H1 (cell line): ENCODE data around the gene WNT9B. TPM values are rescaled to one million over a fixed set of nuclear protein-coding genes. Genes with fewer than 3 reads are reported as not detected.

ENCODE experiments used
- CTCF ChIA-PET: fragments of 300-600 bp; sonication (Branson Sonifier 250); formaldehyde crosslinking; loops from one replicate; lab custom pipeline; 2021; ENCODE audit not compliant: partially characterized antibody; lab: Charles Lee
- POLR2A ChIA-PET: fragments of 300-600 bp; sonication (Branson Sonifier 250); formaldehyde crosslinking; loops from one replicate; lab custom pipeline; 2021; ENCODE audit warnings: inconsistent platforms; ENCODE audit not compliant: partially characterized antibody; lab: Charles Lee
- DNase-seq, 2 experiments: peaks; one replicate each; pipeline versions ENCODE4 v3.0.0 to v3.0.0-alpha.2; 2010 to 2022; ENCODE audit warnings: low spot score in 2 of 2, low read depth in 1 of 2, mixed read lengths in 1 of 2
- FAIRE-seq: peaks from 2 replicates; lab custom pipeline; 2011; peaks lifted over from hg19 to GRCh38; lab: Jason Lieb, UNC
- H2AFZ ChIP-seq: 2 replicates; pipeline ENCODE4 v1.8.1; 2012; ENCODE audit warnings: low read length, inconsistent platforms
- H2AK5ac ChIP-seq: 2 replicates; pipeline ENCODE4 v1.6.1; 2013; ENCODE audit warnings: low read depth, low read length
- H2BK120ac ChIP-seq: replicated peaks from 2 replicates; pipeline ENCODE3; 2013; ENCODE audit warnings: low read depth, low read length, inconsistent platforms
- H2BK12ac ChIP-seq: 2 replicates; pipeline ENCODE4 v1.6.1; 2013; ENCODE audit warnings: low read depth, low read length
- H2BK15ac ChIP-seq: 2 replicates; pipeline ENCODE4 v1.6.1; 2013; ENCODE audit warnings: low read length
- H2BK20ac ChIP-seq: 2 replicates; pipeline ENCODE4 v1.6.1; 2013; ENCODE audit warnings: low read length
- H2BK5ac ChIP-seq: 2 replicates; pipeline ENCODE4 v1.6.1; 2013; ENCODE audit warnings: low read depth, low read length
- H3K14ac ChIP-seq: 2 replicates; pipeline ENCODE4 v1.6.1; 2013; ENCODE audit warnings: inconsistent platforms; ENCODE audit not compliant: insufficient read length
- H3K18ac ChIP-seq: 2 replicates; pipeline ENCODE4 v1.6.1; 2013; ENCODE audit warnings: low read length; ENCODE audit errors: extremely low read depth
- H3K23ac ChIP-seq: 2 replicates; pipeline ENCODE4 v1.6.1; 2013; ENCODE audit warnings: inconsistent platforms; ENCODE audit not compliant: insufficient read length
- H3K23me2 ChIP-seq: 2 replicates; pipeline ENCODE4 v1.6.1; 2013; ENCODE audit warnings: low read depth, low read length
- H3K27ac ChIP-seq: 2 replicates; pipeline ENCODE4 v1.6.1; 2011; ENCODE audit warnings: low read depth, low read length, inconsistent platforms
- H3K27me3 ChIP-seq, 4 experiments: replicated peaks in 1 of 4; 1 replicate in 1 of 4; 2 replicates in 3 of 4; pipeline versions ENCODE4 v1.6.1 to v1.8.1; 2011 to 2013; ENCODE audit warnings: low read length in 3 of 4, mild to moderate bottlenecking in 3 of 4, inconsistent platforms in 2 of 4, mixed read lengths in 2 of 4, moderate library complexity in 1 of 4; ENCODE audit not compliant: control insufficient read depth in 3 of 4, insufficient read depth in 3 of 4; ENCODE audit errors: extremely low read depth in 1 of 4
- H3K36me3 ChIP-seq, 4 experiments: 2 replicates each; pipeline versions ENCODE4 v1.6.1 to v1.8.1; 2011 to 2013; ENCODE audit warnings: mild to moderate bottlenecking in 4 of 4, low read length in 3 of 4, moderate library complexity in 2 of 4, control low read depth in 1 of 4, inconsistent platforms in 1 of 4; ENCODE audit not compliant: insufficient read depth in 4 of 4, control insufficient read depth in 2 of 4
- H3K4ac ChIP-seq: replicated peaks from 2 replicates; pipeline ENCODE3; 2013; ENCODE audit warnings: low read length, low read depth, mixed read lengths, inconsistent platforms; ENCODE audit not compliant: insufficient read length
- H3K4me1 ChIP-seq, 4 experiments: replicated peaks in 1 of 4; 1 replicate in 1 of 4; 2 replicates in 3 of 4; pipeline versions ENCODE4 v1.6.1 to v1.8.1; 2011 to 2013; ENCODE audit warnings: low read length in 3 of 4, inconsistent platforms in 2 of 4, mixed read lengths in 1 of 4; ENCODE audit not compliant: insufficient read depth in 4 of 4, control insufficient read depth in 3 of 4
- H3K4me2 ChIP-seq, 2 experiments: 2 replicates each; pipeline versions ENCODE4 v1.6.1 to v1.8.1; 2011 to 2013; ENCODE audit warnings: low read depth in 2 of 2, low read length in 2 of 2, control low read depth in 1 of 2, inconsistent platforms in 1 of 2, mild to moderate bottlenecking in 1 of 2; ENCODE audit not compliant: insufficient read depth in 1 of 2
- H3K4me3 ChIP-seq, 4 experiments: fragments of 200-600, 300-600 bp in 1 of 4; sonication (generic), shearing (Covaris generic), sonication (Bioruptor Twin) in 1 of 4; 2 replicates each; pipeline versions ENCODE4 v1.5.1 to v1.8.1; 2011 to 2016; ENCODE audit warnings: low read length in 4 of 4, low read depth in 3 of 4, control low read depth in 2 of 4, inconsistent platforms in 2 of 4, mild to moderate bottlenecking in 2 of 4, mixed read lengths in 1 of 4, moderate library complexity in 1 of 4; ENCODE audit not compliant: insufficient read depth in 2 of 4; ENCODE audit errors: extremely low read depth in 1 of 4
- H3K56ac ChIP-seq: replicated peaks from 2 replicates; pipeline ENCODE3; 2013; ENCODE audit warnings: low read depth, mild to moderate bottlenecking, mixed read lengths, low read length, inconsistent platforms; ENCODE audit not compliant: insufficient read length
- H3K79me1 ChIP-seq: 2 replicates; pipeline ENCODE4 v1.6.1; 2013; ENCODE audit warnings: low read depth, low read length, control low read depth
- H3K79me2 ChIP-seq, 2 experiments: 2 replicates each; pipeline versions ENCODE4 v1.6.1 to v1.8.1; 2012 to 2013; ENCODE audit warnings: low read length in 2 of 2, mild to moderate bottlenecking in 2 of 2, inconsistent platforms in 1 of 2; ENCODE audit not compliant: insufficient read depth in 2 of 2, control insufficient read depth in 1 of 2
- H3K9ac ChIP-seq, 4 experiments: replicated peaks in 1 of 4; 1 replicate in 1 of 4; 2 replicates in 3 of 4; pipeline versions ENCODE4 v1.6.1 to v1.8.1; 2011 to 2013; ENCODE audit warnings: low read depth in 3 of 4, low read length in 3 of 4, control low read depth in 2 of 4, mild to moderate bottlenecking in 2 of 4, moderate library complexity in 2 of 4, inconsistent platforms in 1 of 4; ENCODE audit errors: extremely low read depth in 1 of 4
- H3K9me3 ChIP-seq, 2 experiments: 2 replicates each; pipeline versions ENCODE4 v1.6.1 to v1.8.1; 2012 to 2013; ENCODE audit warnings: mild to moderate bottlenecking in 2 of 2, moderate library complexity in 2 of 2, control low read depth in 1 of 2, inconsistent platforms in 1 of 2, low read depth in 1 of 2, low read length in 1 of 2, mixed read lengths in 1 of 2; ENCODE audit not compliant: insufficient read depth in 2 of 2
- H4K20me1 ChIP-seq, 2 experiments: replicated peaks in 1 of 2; 2 replicates each; pipeline versions ENCODE3 to v1.8.1; 2011 to 2013; ENCODE audit warnings: inconsistent platforms in 2 of 2, low read length in 2 of 2, mild to moderate bottlenecking in 1 of 2; ENCODE audit not compliant: insufficient read depth in 2 of 2, control insufficient read depth in 1 of 2
- H4K5ac ChIP-seq: 2 replicates; pipeline ENCODE4 v1.6.1; 2013; ENCODE audit warnings: low read length, low read depth, mixed read lengths, inconsistent platforms; ENCODE audit not compliant: insufficient read length
- H4K8ac ChIP-seq: 2 replicates; pipeline ENCODE4 v1.8.0; 2013; ENCODE audit warnings: mild to moderate bottlenecking, moderate library complexity, low read length, inconsistent platforms; ENCODE audit not compliant: insufficient read depth; ENCODE audit errors: extremely low read depth
- H4K91ac ChIP-seq: replicated peaks from 2 replicates; pipeline ENCODE3; 2013; ENCODE audit warnings: low read length, mixed read lengths, inconsistent platforms; ENCODE audit not compliant: insufficient read length
- CHD1 ChIP-seq: IDR thresholded peaks from 2 replicates; pipeline ENCODE4 v1.6.1; 2012; ENCODE audit warnings: low read depth, low read length, improper control_type of control experiment
- WGBS, 2 experiments: shearing (Covaris generic) in 1 of 2; methylation state at CpG; one replicate each; pipeline versions ENCODE4 v1.1.6 to v1.1.7; 2013 to 2015; ENCODE audit warnings: low lambda C conversion rate in 2 of 2, mixed read lengths in 2 of 2, inconsistent platforms in 1 of 2, low coverage in 1 of 2, missing lambda C conversion rate in 1 of 2; ENCODE audit not compliant: insufficient replicate concordance in 2 of 2, insufficient coverage in 1 of 2, insufficient read length in 1 of 2; ENCODE audit errors: extremely low coverage in 1 of 2, missing lambda C conversion rate in 1 of 2; 5-methylcytosine and 5-hydroxymethylcytosine counted together
- polyA plus RNA-seq, 7 experiments: library from polyadenylated mRNA; depleted of rRNA in 3 of 7; stranded (reverse) in 5 of 7; unstranded in 2 of 7; fragments of >200 nt in 5 of 7; fragments of 200-250 nt in 2 of 7; gene quantifications; 1 replicate in 5 of 7; 2 replicates in 1 of 7; 4 replicates in 1 of 7; pipeline versions ENCODE4 v1.2.1 to v1.2.3, GENCODE V29; 2011 to 2013; ENCODE audit warnings: missing spikeins in 2 of 7, mixed read lengths in 2 of 7
- total RNA-seq: library from RNA; stranded (reverse); fragmentation: NEBNext Ultra II Directional; extraction: Animal tissue kit (Norgen Biotek cat#: 25700); gene quantifications from 2 replicates; pipeline ENCODE4 v1.2.1, GENCODE V29; 2021
- TF ChIP-seq, protein P1 (sequence below): IDR thresholded peaks from 2 replicates; pipeline ENCODE4 v1.6.1; 2012; ENCODE audit warnings: inconsistent platforms

WNT9B gene
- total and polyA plus RNA-seq, 2 of the 8 experiments (the other 6 are each of a cell fraction or from before 2014, with no cell fraction given): 0.21 TPM; not detected in 1

DNA sequence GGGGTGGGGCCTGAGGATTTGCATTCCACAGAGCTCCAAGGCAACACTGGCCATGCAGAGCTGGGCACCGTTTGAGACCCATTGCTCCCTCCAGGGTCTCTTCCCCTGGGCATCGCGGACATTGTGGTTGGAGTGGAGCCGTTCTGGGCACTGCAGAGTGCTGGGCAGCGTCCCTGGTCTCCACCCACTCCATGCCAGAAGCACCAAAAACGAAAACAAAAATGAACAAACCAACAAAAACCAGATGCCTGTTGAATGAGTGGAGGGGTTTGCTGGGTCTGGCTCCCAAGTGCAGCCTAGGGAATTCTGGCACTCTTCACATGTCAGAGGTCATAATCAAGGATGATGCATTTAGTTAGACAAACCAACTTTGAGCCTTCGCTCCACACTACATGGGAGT, 17.9 kb downstream of the WNT9B start:
- no peak overlapping the region for H2BK120ac ChIP-seq
- H2BK12ac ChIP-seq: no peak overlapping the region
- no peak overlapping the region for H3K14ac ChIP-seq
- no peak overlapping the region for H3K4me2 ChIP-seq
- no peak overlapping the region for H4K5ac ChIP-seq
- H3K79me2 ChIP-seq: no peaks in the 10 kb centered on the region
- H3K4ac ChIP-seq: no peak overlapping the region
- no peak overlapping the region for H2BK20ac ChIP-seq
- H2AK5ac ChIP-seq: no peak overlapping the region
- CTCF ChIA-PET: interaction anchor here (1.2 kb wide), 1 partner anchor 10 kb away, joined by 3 read pairs; no protein-coding TSS in a partner anchor
- no peak overlapping the region for H3K23ac ChIP-seq
- DNase-seq: no peak
- H4K91ac ChIP-seq: no peak overlapping the region
- H3K18ac ChIP-seq: no peak overlapping the region
- H3K79me1 ChIP-seq: no peaks in the 10 kb centered on the region
- H3K27ac ChIP-seq: no peak overlapping the region
- TF ChIP-seq CHD1: no peak
- TF ChIP-seq, protein P1, sequence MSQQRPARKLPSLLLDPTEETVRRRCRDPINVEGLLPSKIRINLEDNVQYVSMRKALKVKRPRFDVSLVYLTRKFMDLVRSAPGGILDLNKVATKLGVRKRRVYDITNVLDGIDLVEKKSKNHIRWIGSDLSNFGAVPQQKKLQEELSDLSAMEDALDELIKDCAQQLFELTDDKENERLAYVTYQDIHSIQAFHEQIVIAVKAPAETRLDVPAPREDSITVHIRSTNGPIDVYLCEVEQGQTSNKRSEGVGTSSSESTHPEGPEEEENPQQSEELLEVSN: no peak
- TF ChIP-seq, all 59 proteins: peak for 0
- Histone ChIP-seq H2AFZ (no peak overlapping the region), H3K23me2 (peaks cover 2% of the 10 kb centered on the region; the same call in 1 of the 2 replicates), H2BK5ac (no peak overlapping the region), H3K56ac (no peak overlapping the region), H3K9me3 (no peaks in the 10 kb centered on the region), H3K9ac (no peak overlapping the region), H3K36me3 (no peaks in the 10 kb centered on the region), H4K8ac (no peak overlapping the region), H3K27me3 (peaks cover 0 to 3% (median 0%) of the 10 kb centered on the region in 4 experiments; a peak in 1 of 7 replicates), H3K4me1 (peaks cover 0 to 7% (median 1%) of the 10 kb centered on the region in 4 experiments; a peak in 4 of 7 replicates), H2BK15ac (no peak overlapping the region), H3K4me3 (no peak overlapping the region), H4K20me1 (peaks cover 0 to 2% of the 10 kb centered on the region in 2 experiments)
- POLR2A ChIA-PET: no interaction called here
- no peak for FAIRE-seq
- 89% methylated on average over 7 of the region's 7 CpGs; no CpG with 5 or more reads in 1 of the 2 experiments for WGBS, 2 experiments
